ENCODE results near the gene HMG20B.

The HMG20B gene

DNA sequence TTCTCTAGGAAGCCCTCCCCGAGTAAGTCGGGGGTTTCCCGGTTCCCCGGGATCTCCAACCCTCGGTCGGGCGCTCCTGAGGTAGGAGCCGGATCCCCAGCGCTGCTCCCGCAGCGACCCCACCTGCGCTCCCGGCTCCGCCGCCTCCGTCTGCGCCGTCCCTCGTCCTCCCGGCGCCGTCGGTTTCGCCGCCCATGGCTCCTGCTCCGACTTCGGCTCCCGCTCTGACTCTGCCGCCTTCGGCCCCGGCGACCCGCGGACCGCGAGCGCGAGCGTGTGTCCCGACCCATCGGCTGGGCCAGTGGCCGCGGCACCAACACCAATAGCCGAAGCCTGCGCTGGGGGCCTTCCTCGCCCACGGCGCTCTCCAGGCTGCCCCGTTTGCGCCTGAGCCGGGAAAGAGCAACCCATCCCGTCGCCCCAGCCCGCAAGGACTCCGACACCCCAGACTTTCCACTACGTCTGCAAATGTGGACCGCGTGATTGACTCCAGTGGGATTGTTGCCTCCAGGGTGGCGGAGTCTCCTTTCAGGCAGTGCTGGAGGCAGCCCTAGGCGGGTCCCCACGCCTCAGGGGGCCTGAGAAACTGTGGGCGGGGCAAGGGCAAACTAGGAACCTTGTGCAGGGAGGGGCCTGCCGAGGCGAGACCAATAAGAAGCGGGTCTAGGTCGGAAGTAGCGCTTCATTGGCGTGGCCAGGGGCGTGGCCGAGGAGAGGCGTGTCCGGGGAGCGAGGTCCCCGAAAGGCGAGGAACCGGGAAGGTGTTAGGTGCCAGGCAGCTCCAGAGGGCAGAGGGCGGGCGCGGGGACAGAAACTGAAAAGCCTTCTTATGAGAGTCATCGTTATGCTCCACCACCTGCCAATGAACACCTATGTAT, 54.0 kb downstream of the HMG20B start, which contains the start of gene CACTIN:
Gene CACTIN (minus strand): TSS at position 318 of the 878 bp plus-strand sequence. CDS start 28 bp downstream, at position 290.
- TF ChIP-seq, protein P1, sequence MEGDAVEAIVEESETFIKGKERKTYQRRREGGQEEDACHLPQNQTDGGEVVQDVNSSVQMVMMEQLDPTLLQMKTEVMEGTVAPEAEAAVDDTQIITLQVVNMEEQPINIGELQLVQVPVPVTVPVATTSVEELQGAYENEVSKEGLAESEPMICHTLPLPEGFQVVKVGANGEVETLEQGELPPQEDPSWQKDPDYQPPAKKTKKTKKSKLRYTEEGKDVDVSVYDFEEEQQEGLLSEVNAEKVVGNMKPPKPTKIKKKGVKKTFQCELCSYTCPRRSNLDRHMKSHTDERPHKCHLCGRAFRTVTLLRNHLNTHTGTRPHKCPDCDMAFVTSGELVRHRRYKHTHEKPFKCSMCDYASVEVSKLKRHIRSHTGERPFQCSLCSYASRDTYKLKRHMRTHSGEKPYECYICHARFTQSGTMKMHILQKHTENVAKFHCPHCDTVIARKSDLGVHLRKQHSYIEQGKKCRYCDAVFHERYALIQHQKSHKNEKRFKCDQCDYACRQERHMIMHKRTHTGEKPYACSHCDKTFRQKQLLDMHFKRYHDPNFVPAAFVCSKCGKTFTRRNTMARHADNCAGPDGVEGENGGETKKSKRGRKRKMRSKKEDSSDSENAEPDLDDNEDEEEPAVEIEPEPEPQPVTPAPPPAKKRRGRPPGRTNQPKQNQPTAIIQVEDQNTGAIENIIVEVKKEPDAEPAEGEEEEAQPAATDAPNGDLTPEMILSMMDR (IDR thresholded peaks at IDR 0.05; ENCODE audit: borderline replicate concordance, insufficient read depth, low read depth, low read length): no peak
- H3K4me3 ChIP-seq (ENCODE audit: low read depth, low read length): peak within 1 kb of the TSS; percentile 99

GRCh38 chr19:3627351-3627723, 54.6 kb downstream of the HMG20B start:
- TF ChIP-seq, protein P1 (IDR thresholded peaks at IDR 0.05; ENCODE audit: borderline replicate concordance, insufficient read depth, low read depth, low read length): no peak
- H3K4me3 ChIP-seq (ENCODE audit: low read depth, low read length): no peak overlapping the region

Measured in GM12875 (cell line).